ENCODE measurements around the gene SLTM.

DNA sequence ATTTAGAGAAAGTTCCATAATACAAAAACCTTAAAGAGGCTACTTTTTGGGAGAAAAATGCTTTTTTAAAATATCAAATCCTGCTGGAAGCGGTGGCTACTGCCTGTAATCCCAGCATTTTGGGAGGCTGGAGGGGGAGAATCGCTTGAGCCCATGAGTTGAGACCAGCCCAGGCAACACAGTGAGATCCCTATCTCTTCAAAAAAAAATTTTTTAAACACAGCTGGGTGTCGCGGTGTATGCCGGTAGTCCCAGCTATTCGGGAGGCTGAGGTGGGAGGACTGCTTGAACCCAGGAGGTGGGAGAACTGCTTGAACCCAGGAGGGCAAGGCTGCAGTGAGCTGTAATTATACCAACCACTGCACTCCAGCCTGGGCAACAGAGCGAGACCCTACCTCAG is 14.2 kb downstream of the SLTM start:
- TF ChIP-seq, protein P1, sequence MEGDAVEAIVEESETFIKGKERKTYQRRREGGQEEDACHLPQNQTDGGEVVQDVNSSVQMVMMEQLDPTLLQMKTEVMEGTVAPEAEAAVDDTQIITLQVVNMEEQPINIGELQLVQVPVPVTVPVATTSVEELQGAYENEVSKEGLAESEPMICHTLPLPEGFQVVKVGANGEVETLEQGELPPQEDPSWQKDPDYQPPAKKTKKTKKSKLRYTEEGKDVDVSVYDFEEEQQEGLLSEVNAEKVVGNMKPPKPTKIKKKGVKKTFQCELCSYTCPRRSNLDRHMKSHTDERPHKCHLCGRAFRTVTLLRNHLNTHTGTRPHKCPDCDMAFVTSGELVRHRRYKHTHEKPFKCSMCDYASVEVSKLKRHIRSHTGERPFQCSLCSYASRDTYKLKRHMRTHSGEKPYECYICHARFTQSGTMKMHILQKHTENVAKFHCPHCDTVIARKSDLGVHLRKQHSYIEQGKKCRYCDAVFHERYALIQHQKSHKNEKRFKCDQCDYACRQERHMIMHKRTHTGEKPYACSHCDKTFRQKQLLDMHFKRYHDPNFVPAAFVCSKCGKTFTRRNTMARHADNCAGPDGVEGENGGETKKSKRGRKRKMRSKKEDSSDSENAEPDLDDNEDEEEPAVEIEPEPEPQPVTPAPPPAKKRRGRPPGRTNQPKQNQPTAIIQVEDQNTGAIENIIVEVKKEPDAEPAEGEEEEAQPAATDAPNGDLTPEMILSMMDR (tag by site-specific recombination; IDR thresholded peaks at IDR 0.05), result no peak
- no peak for TF ChIP-seq SP2 (tag by site-specific recombination; IDR thresholded peaks at IDR 0.05)
- no peak for TF ChIP-seq ZNF274 (IDR thresholded peaks at IDR 0.05; ENCODE audit: low read length)
- TF ChIP-seq ZNF274 (tag by site-specific recombination; IDR thresholded peaks at IDR 0.05; ENCODE audit: borderline replicate concordance), result no peak
- no peak for TF ChIP-seq ZBTB7A (tag by site-specific recombination; IDR thresholded peaks at IDR 0.05; ENCODE audit: low read depth)

Data from HEK293 (cell line).